SK-N-SH treated with all-trans-retinoic acid at 6 μM for 48 hours (cell line): Measurements from ENCODE around the gene FCGBP.

Experiments used
- OSR1 ChIP-seq: fragments of 250-450 bp; sonication (Bioruptor Pico); IDR thresholded peaks from 2 replicates; pipeline ENCODE4 v1.8.0; 2022; ENCODE audit warnings: moderate library complexity, mild to moderate bottlenecking, inconsistent platforms
- PPARA ChIP-seq: fragments of 250-450 bp; sonication (Bioruptor Pico); IDR thresholded peaks from 2 replicates; pipeline ENCODE4 v1.5.0; 2020; ENCODE audit warnings: mild to moderate bottlenecking, borderline replicate concordance
- TOX ChIP-seq: fragments of 250-450 bp; sonication (Bioruptor Pico); IDR thresholded peaks from 2 replicates; pipeline ENCODE4 v1.8.0; 2021; ENCODE audit warnings: mild to moderate bottlenecking, moderate library complexity, borderline replicate concordance
- ZFP3 ChIP-seq: fragments of 250-450 bp; sonication (Bioruptor Pico); IDR thresholded peaks from 2 replicates; pipeline ENCODE4 v1.5.0; 2020; ENCODE audit warnings: mild to moderate bottlenecking, moderate library complexity
- ZNF565 ChIP-seq: fragments of 450-650 bp; formaldehyde crosslinking; conservative IDR thresholded peaks from 2 replicates; pipeline ENCODE4 v1.5.0; 2020; ENCODE audit warnings: low read depth, mild to moderate bottlenecking, moderate library complexity
- ZNF70 ChIP-seq: fragments of 450-650 bp; formaldehyde crosslinking; IDR thresholded peaks from 2 replicates; pipeline ENCODE4 v1.5.0; 2020; ENCODE audit warnings: mild to moderate bottlenecking, moderate library complexity
- ZNF8 ChIP-seq: fragments of 450-650 bp; formaldehyde crosslinking; IDR thresholded peaks from 2 replicates; pipeline ENCODE4 v1.5.0; 2020; ENCODE audit warnings: mild to moderate bottlenecking, moderate library complexity
- TF ChIP-seq, protein P1 (sequence below): fragments of 250-450 bp; sonication (Bioruptor Pico); IDR thresholded peaks from 2 replicates; pipeline ENCODE4 v1.8.0; 2020; ENCODE audit warnings: mild to moderate bottlenecking, moderate library complexity, borderline replicate concordance
- TF ChIP-seq, protein P2 (sequence below): fragments of 250-450 bp; sonication (Bioruptor Pico); IDR thresholded peaks from 2 replicates; pipeline ENCODE4 v1.5.1; 2020; ENCODE audit warnings: low read depth, mild to moderate bottlenecking, moderate library complexity

DNA sequence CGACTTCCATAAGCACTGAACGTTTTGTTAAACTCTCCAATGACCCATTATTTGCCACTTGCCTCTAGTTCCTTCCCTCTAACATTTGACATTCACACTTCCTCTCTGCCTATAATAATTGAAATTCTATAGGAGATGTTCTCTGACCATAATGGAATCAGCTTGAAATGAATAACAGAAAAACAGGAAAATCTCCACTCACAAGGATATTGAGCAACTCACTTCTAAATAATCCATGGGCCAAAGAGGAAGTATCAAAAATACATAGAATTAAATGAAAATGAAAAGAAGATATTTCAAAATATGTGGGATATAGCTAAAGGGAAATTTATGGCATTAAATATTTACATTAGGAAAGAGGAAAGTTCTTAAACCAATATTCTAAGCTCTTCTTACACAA lies 3.4 kb upstream of the FCGBP start:
- TF ChIP-seq ZNF70 (no peak), OSR1 (CRISPR knock-in tag) (no peak), ZNF565 (no peak), TOX (CRISPR knock-in tag) (no peak), ZNF8 (no peak), ZFP3 (CRISPR knock-in tag) (no peak), PPARA (no peak)
- TF ChIP-seq, protein P1, sequence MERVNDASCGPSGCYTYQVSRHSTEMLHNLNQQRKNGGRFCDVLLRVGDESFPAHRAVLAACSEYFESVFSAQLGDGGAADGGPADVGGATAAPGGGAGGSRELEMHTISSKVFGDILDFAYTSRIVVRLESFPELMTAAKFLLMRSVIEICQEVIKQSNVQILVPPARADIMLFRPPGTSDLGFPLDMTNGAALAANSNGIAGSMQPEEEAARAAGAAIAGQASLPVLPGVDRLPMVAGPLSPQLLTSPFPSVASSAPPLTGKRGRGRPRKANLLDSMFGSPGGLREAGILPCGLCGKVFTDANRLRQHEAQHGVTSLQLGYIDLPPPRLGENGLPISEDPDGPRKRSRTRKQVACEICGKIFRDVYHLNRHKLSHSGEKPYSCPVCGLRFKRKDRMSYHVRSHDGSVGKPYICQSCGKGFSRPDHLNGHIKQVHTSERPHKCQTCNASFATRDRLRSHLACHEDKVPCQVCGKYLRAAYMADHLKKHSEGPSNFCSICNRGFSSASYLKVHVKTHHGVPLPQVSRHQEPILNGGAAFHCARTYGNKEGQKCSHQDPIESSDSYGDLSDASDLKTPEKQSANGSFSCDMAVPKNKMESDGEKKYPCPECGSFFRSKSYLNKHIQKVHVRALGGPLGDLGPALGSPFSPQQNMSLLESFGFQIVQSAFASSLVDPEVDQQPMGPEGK (CRISPR knock-in tag) = no peak
- TF ChIP-seq, protein P2, sequence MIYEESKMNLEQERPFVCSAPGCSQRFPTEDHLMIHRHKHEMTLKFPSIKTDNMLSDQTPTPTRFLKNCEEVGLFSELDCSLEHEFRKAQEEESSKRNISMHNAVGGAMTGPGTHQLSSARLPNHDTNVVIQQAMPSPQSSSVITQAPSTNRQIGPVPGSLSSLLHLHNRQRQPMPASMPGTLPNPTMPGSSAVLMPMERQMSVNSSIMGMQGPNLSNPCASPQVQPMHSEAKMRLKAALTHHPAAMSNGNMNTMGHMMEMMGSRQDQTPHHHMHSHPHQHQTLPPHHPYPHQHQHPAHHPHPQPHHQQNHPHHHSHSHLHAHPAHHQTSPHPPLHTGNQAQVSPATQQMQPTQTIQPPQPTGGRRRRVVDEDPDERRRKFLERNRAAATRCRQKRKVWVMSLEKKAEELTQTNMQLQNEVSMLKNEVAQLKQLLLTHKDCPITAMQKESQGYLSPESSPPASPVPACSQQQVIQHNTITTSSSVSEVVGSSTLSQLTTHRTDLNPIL (CRISPR knock-in tag) = no peak
